HPDE6-E6E7 (cell line): ENCODE data around the gene TLCD1.
"Not testable (repeated sequence)": the region's sequence is repeated elsewhere in the genome, so short reads cannot be mapped to it uniquely, and the experiment has no call there.

Experiments used
- DNase-seq: peaks from one replicate; pipeline ENCODE4 v3.0.0; 2011; ENCODE audit warnings: missing footprints; ENCODE audit errors: extremely low spot score

TLCD1 gene

DNA sequence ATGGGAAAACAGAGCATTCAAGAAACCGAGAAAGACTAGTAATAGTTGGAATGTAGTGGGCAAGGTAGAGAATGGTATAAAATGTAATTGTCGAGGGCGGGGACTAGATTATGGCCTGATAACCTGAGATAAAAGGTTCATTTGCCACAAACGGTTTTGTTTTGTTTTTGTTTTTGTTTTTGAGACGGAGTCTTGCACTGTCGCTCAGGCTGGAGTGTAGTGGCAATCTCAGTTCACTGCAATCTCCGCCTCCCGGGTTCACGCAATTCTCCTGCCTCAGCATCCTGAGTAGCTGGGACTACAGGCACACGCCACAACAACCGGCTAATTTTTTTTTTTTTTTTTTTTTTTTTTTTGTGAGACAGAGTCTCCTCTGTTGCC, 3.9 kb upstream of the TLCD1 start:
- DNase-seq: no peak

DNA sequence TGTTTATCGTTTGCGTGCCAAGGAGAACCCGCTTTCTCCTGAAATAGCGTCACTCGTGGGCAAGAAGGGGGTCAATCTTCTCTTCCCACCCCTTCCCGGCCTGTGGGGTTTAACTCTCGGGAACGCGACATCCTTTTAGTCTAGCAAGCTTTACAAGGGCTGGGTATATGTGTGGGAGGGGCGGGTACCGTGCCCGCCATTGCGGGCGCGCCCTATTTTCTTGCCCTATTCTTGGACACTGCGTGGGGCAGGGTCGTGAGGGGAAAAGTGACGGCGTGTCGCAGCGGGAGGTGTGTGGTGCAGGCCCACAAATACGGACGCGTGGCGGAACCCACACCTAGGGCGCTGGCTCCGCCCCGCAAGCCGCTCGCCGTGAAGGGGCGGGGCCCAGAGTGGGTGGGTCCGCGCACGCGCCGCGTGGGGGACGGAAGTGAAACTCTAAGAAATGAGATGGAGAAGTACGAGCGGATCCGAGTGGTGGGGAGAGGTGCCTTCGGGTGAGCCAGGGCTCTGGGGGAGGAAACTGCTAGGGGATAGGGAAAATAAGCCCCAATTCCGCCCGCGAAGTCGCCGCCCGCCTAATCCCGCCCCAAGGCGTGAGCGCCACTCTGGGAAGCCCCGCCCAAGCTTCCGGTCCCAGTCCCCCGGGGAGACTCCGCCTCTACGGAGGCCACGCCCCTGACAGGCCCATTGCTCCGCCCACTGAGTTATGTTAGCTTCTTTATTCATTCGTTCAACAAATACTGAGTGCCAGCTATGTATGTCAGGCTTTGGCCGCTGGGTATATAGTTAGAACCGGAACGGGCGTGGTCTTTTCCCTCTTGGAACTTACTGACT, 2.5 kb upstream of the TLCD1 start, which contains the start of gene NEK8:
Gene NEK8, plus strand, starts transcription at position 425 of the 837 bp plus-strand sequence. Its CDS starts 26 bp downstream, at position 451.
- no peak for DNase-seq

DNA sequence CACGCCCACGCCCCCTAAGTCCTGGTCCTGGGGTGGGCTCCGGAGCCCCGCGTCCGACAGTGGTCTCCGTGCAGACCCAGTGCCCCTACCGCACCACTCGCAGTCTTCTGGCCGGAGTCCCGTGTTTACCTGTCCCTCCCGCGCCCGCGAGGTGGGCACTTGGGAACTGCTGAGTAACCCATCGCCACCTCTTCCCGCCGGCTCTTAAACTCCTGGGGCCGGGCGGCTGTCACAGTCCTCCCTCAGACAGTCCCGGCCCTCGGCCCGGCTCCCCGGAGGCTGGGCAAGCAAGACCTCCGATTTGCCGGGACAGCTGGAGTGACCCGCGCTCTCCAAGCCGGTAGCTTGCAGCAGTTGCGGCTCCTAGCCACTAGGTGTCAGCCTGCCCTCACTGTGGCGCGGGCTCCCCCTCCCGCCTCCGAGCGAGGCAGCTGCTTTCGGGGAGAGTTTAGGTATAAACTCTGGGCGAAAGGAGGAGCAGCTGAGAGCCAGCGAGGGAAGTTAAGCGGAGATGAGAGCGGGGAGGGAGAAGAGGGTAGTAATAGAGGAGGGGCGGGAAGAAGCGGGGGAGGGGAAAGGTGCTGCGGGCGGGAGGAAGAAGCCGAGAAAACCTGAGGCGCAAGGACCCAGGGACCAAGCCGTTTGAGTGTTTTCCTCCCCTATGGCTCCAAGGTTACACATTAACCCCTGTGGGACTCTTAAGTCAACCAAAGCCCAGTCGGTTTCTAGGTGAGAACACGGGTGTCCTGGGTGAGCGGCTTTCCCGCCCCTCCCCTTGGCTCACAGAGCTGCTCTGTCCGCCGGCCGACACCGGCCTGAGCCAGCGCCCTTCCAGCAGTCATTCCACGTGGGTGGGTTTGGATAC, 826 bp upstream of the TLCD1 start:
- DNase-seq: no peak

DNA sequence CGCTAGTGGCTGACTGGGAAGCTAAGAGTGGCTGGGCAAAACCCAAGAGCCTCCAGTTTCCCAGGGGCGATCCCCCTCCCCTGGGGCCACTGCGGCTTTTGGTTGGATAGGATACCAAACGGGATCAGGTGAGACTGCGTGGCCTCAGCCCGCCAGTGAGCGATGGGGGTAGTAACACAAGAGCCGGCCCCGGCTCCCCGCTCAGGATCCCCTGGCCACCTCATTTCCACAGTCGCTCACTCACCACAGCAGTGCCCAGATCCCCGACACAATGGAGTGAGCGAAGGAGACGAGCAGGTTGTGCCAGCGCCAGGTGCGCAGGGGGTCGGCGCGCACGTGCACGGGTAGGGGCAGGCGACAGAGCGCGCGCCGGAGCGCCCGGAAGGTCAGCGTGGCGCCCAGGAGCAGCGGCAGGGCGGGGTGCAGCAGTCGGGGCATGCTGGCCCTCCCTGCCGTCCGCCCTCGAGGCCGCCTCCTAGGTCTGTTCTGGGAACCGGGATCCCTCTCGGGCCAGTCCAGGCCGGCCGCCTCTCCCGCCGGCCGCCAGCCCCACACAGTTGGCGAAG, 290 bp downstream of the TLCD1 start:
- DNase-seq: no peak

DNA sequence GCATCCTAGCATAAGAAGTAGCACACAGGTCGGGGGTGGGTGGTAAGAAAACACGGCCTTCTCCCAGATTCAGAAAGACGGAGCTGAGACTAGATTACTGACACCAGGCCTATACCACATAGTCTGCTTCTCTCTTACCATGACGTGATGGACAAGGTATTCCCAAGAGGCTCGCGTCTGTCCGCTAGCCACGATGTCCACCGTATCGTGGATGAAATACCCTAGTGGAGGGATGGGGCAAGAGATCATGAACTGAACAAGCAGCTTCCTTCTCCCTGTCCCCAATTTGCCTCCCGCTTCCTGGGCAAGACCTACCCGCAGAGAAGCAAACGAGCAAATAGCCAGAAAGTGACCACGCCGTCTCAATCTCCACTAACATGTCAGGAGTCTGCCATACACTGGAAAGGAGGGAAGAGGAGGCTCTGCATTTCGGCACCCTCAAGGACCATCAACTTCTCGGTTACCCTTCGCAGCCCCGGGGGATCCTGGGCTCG, 820 bp downstream of the TLCD1 start:
- DNase-seq: no peak

DNA sequence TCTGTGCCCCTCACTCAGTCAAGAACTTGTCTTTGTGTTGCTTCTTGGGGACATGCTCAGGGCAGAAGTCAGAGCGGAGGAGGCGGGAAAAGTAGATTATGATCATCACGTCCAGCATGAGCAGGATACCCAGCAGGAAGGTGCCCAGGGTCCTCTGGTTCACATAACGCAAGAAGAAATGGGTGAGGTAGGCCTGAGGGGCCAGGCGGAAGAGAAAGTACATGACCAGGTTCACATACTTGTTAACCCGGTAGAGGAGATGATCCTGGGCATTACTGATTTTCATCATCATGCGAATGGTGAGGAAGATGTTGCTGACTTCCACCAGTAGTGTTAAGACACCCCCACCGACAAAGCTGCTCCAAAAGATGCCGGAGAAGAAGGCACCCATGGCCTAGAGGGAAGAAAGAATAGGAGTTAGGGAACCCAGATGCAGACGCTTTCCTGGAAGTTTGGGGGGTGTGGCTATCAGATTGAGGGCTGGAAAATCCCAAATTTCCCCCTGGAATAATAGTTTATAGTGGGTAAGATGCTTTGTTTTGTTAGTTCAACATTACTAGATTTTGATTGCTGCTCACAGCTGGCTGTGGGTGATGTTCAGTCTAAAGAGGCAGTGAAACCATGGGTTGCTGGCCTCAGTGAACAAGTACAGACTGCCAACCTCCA, 1.4 kb downstream of the TLCD1 start:
- no peak for DNase-seq

DNA sequence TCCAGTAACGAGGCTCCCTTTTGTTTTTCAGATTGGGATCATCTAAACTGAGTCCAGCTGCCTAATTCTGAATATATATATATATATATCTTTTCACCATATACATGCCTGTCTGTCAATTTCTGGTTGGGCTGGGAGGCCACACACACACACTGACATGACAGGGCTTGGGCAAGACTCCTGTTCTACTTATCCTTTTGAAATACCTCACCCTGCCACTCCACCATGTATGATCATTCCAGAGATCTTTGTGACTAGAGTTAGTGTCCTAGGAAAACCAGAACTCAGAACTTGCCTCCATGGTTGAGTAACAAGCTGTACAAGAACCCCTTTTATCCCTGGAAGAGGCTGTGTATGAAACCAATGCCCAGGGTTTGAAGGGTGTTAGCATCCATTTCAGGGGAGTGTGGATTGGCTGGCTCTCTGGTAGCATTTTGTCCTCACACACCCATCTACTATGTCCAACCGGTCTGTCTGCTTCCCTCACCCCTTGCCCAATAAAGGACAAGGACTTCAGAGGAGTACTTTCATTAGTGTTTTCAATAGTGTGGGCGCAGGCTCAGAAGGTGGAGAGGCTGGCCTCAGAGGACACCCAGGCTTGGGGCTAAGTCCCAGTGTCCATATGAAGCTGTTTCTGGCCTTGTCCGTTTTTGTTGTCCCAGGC, 2.1 kb downstream of the TLCD1 start:
- DNase-seq: not testable (repeated sequence)

GRCh38 chr17:28723159-28723835, 2.7 kb downstream of the TLCD1 start:
- no peak for DNase-seq

GRCh38 chr17:28722417-28723158, 3.4 kb downstream of the TLCD1 start:
- no peak for DNase-seq

DNA sequence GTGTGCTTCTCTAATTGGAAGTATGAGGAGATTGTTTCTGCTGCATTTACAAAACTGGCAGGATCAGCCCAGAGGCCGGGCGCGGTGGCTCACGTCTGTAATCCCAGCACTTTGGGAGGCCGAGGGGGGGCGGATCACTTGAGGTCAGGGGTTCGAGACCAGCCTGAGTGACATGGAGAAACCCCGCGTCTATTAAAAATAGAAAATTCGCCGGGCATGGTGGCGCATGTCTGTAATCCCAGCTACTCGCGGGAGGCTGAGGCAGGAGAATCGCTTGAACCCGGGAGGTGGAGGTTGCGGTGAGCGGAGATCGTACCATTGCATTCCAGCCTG, 5.1 kb downstream of the TLCD1 start:
- DNase-seq: not testable (repeated sequence)

- DNase-seq: no peak
These were observed 5.6 kb downstream of the TLCD1 start for GRCh38 chr17:28720247-28720996.

- no peak for DNase-seq
These were observed 7.0 kb downstream of the TLCD1 start for GRCh38 chr17:28719021-28719433.

DNA sequence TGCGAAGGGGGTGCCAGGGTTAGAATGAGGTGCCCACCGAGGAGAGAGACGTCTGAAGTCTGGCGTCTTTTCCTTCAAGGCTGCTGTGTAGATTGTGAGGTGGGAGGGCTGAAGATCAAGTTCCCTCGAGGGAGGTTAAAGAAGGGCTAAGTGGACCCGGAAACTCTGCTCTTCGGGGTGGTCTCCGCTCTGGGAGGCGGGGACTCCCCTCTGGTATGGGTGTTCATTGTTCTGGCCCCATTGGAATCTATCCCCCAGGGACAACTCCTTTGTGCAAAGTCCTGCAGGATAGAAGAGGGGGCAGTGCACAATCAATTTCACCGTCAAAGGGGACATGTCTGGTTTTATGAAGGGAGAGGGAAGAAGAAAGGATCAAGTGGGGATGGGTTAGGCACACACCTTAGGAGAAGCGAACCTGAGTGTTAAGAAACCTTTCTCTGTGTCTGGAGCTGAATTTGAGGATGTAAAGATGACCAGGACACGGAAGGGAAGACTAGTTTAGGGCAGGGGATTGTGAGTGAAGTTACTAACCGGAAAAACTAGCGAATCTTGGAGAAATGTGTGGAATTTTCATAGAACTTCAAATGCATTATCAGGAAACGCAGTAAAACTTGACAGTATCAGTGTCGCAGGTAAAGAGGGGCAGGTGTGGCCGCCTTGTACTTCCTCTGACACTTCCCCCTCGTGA, 7.6 kb downstream of the TLCD1 start:
- no peak for DNase-seq

DNA sequence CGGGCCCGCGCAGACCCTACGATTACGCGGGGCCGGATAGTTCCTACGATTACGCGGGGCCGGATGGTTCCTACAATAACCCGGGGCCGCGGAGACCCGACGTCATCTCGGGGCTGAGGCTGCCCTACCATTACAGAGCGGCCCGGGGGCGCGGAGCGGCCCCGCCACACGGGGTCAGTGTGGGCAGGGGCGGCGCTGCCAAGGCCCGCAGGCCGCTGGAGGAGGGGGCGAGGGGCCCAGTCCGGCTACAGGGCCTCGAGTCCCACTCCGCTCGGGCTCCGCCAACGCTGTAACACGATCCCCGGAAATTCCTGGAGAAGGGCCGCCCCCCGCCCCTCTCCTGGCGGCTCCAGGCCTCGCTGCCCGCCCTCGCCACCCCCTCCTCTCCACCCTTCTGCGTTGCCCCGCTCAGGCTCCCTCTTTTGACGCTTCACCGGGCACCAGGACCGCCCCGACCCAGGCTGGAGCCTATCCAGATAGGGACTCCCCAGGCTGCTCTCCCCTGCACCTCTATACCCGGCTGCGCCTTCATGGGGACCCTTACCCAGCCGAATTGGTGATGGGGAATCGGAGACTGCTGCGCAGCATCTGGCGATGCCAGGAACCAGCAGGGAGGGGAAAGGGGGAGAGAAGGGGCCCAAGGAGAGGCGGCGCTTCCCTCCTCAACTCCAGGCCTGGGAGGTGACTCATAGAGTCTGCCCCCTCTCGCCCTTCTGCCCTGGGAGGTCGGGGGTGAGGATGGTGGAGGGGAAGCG, 8.3 kb downstream of the TLCD1 start, which contains the start of gene RAB34:
Gene RAB34, minus strand, starts transcription at position 291 of the 755 bp plus-strand sequence. CDS start 602 bp downstream, outside the sequence.
- peak; percentile 51 for DNase-seq

- no peak for DNase-seq
These were observed 9.1 kb downstream of the TLCD1 start for GRCh38 chr17:28716740-28717577.

- DNase-seq: no peak
These were observed 10.8 kb downstream of the TLCD1 start for GRCh38 chr17:28715217-28715616.

GRCh38 chr17:28714281-28714680, 11.8 kb downstream of the TLCD1 start:
- no peak for DNase-seq
